Body of pancreas (tissue), 4 donors: ENCODE results near the gene MRPL36. TPM values are rescaled to one million over a fixed set of nuclear protein-coding genes. Genes with fewer than 3 reads are reported as not detected.

Source experiments
- ATAC-seq: fragments of 150-250 bp; one replicate; pipeline ENCODE4 v1.9.1; 2016
- DNase-seq, 4 donors: peaks; one replicate each; pipeline ENCODE4 v3.0.0-alpha.2; 2019
- H3K27ac ChIP-seq, 4 donors: fragments of 200-600 bp; sonication (generic); 1 replicate in 3 of 4; 2 replicates in 1 of 4; pipeline versions ENCODE4 v1.5.1 to v1.6.1; 2016 to 2019; ENCODE audit warnings: mild to moderate bottlenecking in 1 of 4, mixed read lengths in 1 of 4, moderate library complexity in 1 of 4
- H3K27me3 ChIP-seq, 2 donors: fragments of 200-600 bp; sonication (generic); one replicate each; pipeline ENCODE4 v1.6.0; 2016; ENCODE audit warnings: mild to moderate bottlenecking in 1 of 2
- H3K36me3 ChIP-seq, 2 donors: fragments of 200-600 bp; sonication (generic); replicated peaks in 1 of 2; 2 replicates each; pipeline ENCODE4 v1.5.1; 2016; ENCODE audit warnings: low read depth in 2 of 2; ENCODE audit not compliant: insufficient read depth in 1 of 2
- H3K4me1 ChIP-seq: fragments of 200-600 bp; sonication (generic); one replicate; pipeline ENCODE4 v1.6.0; 2016
- H3K4me3 ChIP-seq, 2 donors: fragments of 200-600 bp; sonication (generic); 1 replicate in 1 of 2; 2 replicates in 1 of 2; pipeline ENCODE4 v1.5.1; 2016 to 2019
- H3K9me3 ChIP-seq, 3 donors: fragments of 200-600 bp; sonication (generic); 1 replicate in 2 of 3; 2 replicates in 1 of 3; pipeline ENCODE4 v1.5.1; 2016
- CTCF ChIP-seq, 7 experiments: fragments of 450-650 bp in 4 of 7; fragments of 200-600 bp in 3 of 7; sonication (generic) in 3 of 7; IDR thresholded peaks; one replicate each; pipeline ENCODE4 v1.5.1; 2016 to 2019; ENCODE audit warnings: antibody characterized with exemption in 7 of 7
- POLR2A ChIP-seq, 3 donors: fragments of 450-650 bp; IDR thresholded peaks; one replicate each; pipeline ENCODE4 v1.6.1; 2016; ENCODE audit warnings: antibody characterized with exemption in 3 of 3, mild to moderate bottlenecking in 2 of 3
- WGBS, 2 donors: methylation state at CpG; one replicate each; pipeline ENCODE4 v1.1.5; 2017; 5-methylcytosine and 5-hydroxymethylcytosine counted together
- intact Hi-C: fragments of 100-400 bp; cut with DNase I; formaldehyde crosslinking; loops from one replicate; pipeline ENCODE4 v1.15.1; 2023
- total RNA-seq, 2 donors: library from RNA; depleted of rRNA; stranded (reverse); fragments of >200 nt; gene quantifications; one replicate each; pipeline ENCODE4 v1.1.0, GENCODE V29; 2016

The MRPL36 gene
- total RNA-seq, 2 donors from 2014 or later, result 4.9 to 16.3 TPM

DNA sequence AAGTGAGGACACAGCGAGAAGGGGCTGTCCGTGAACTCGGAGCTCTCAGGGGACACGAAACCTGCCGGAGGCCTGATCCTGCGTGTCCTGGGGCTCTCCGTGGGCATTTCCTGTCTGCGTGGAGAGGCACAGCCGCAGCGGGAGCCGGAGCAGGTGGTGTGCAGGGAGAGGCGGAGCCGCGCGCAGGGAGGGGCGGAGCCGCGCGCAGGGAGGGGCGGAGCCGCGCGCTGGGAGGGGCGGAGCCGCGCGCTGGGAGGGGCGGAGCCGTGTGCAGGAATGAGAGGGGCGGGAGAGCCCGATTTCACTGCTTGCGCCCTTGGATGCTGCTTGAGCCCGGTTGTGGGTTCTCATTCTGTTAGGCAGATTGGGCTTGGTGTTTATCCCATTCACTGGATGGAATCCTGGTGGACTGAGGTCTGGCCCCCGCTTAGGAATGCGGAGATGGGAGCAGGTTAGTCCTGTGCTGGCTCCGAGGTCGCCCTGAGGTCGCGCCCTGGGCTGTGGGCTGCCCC, 28.3 kb upstream of the MRPL36 start:
- intact Hi-C loops, result no loop called here
- no peaks in the 10 kb centered on the region for H3K4me1 ChIP-seq
- DNase-seq, result peak; percentile 17 to 56 (median 36)
- 59 to 64% methylated on average over 14 to 22 of the region's 39 CpGs for WGBS, 2 donors
- ATAC-seq, result peak; percentile 53
- no peaks in the 10 kb centered on the region for H3K36me3 ChIP-seq
- no peaks in the 10 kb centered on the region for H3K27me3 ChIP-seq
- no peak overlapping the region for H3K4me3 ChIP-seq
- no peak for TF ChIP-seq POLR2A (IDR thresholded peaks at IDR 0.05)
- no peak overlapping the region for H3K27ac ChIP-seq
- no peaks in the 10 kb centered on the region for H3K9me3 ChIP-seq

DNA sequence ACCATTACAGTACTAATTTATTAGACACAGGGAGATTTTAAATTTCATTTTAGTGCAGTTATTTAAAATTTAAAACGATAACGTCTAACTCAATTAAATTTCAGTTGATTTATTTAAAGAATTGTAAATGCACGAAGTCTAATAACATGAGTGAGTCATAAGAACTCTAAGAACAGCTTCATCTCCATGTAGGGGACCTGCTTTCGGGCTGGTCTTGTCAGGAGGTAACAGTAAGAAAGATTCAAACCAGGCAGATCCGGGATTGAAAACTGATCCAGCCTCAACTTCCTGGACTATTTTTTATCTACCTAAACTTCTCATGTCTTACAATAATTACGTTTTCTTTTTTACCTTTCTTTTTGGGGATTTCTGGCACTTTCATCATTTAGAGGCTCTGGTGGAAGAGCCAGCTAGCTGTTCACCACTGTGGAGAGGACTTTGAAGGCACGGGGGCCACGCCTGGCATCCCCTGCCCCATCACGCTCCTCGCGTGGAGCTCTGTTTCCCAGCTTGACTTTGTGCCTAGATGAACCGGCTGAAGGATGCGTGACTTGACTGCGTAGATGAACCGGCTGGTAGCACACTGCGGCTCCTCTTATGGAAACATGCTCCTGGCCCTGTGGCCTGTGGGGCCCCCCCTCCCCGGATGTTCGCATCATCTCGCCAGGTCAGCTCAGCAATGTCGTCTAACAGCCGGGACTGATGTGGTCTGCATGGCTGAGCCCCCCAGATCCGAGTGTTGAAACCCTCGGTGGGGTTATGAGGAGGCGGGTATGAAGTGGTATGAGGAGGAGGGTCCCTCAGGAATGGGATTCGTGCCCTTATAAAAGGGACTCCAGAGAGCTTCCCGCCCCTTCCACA, 27.6 kb upstream of the MRPL36 start:
- Histone ChIP-seq H3K27ac (no peak overlapping the region), H3K9me3 (no peaks in the 10 kb centered on the region), H3K4me3 (no peak overlapping the region), H3K4me1 (no peaks in the 10 kb centered on the region), H3K36me3 (peaks cover 0 to 2% of the 10 kb centered on the region in 2 donors), H3K27me3 (no peaks in the 10 kb centered on the region)
- ATAC-seq, result no peak
- TF ChIP-seq POLR2A (IDR thresholded peaks at IDR 0.05), result no peak
- 82 to 88% methylated on average over 20 to 26 of the region's 26 CpGs for WGBS, 2 donors
- no peak for DNase-seq
- intact Hi-C loops, result no loop called here

DNA sequence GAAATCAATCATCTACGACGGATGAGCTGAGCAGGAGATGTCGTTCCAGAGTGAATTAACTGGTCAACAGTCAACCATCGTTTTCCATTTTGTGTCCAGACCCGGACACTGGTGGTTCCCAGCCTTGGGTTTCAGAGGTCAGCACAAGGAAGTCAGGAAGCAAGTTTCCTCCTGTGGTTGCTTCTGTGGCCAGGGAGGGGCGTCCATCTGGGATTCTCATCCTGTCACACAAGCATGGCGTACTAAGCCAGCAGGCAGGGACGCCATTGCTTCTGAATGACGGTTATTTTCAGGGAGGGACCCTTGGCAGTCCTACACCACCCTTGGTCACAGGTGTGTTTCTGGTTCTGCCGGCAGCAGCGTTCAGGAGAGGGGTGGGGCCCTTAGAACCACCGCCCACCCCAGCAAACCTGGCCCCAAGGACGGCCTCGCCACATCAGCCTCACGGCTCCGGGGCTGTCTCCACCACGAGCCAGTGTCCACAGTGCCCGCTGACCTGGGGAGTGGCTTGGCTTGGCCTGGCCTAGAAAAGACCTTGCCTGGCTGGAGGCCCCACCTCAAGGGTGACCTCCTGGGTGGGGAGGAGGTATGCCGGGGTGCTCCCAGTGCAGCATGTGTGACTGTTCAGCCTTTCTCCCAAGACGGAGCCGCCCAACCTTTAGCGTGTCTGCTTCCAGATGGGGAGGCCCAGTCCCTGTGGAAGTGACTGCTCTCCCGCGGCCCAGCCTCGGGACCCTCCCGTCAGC, 26.8 kb upstream of the MRPL36 start:
- H3K4me1 ChIP-seq, result no peaks in the 10 kb centered on the region
- 83 to 85% methylated on average over 18 to 20 of the region's 26 CpGs for WGBS, 2 donors
- no peak for ATAC-seq
- no peaks in the 10 kb centered on the region for H3K9me3 ChIP-seq
- no peaks in the 10 kb centered on the region for H3K27me3 ChIP-seq
- no peak for TF ChIP-seq POLR2A (IDR thresholded peaks at IDR 0.05)
- TF ChIP-seq CTCF (IDR thresholded peaks at IDR 0.05), result no peak
- peaks cover 0 to 4% of the 10 kb centered on the region in 2 donors for H3K36me3 ChIP-seq
- intact Hi-C loops, result no loop called here
- no peak overlapping the region for H3K27ac ChIP-seq
- no peak overlapping the region for H3K4me3 ChIP-seq
- no peak for DNase-seq

- ATAC-seq (no peak), DNase-seq (peak in 3 of 4 donors; percentile 30 to 65 (median 31))
- H3K4me1 ChIP-seq, result no peaks in the 10 kb centered on the region
- no peaks in the 10 kb centered on the region for H3K9me3 ChIP-seq
- 78 to 95% methylated on average over 6 to 27 of the region's 27 CpGs for WGBS, 2 donors
- no peak overlapping the region for H3K27ac ChIP-seq
- TF ChIP-seq CTCF (IDR thresholded peaks at IDR 0.05) (no peak), POLR2A (IDR thresholded peaks at IDR 0.05) (no peak)
- H3K4me3 ChIP-seq, result no peak overlapping the region
- H3K36me3 ChIP-seq, result peaks cover 0 to 8% of the 10 kb centered on the region in 2 donors
- no peaks in the 10 kb centered on the region for H3K27me3 ChIP-seq
- intact Hi-C loops, result no loop called here
These were observed 25.5 kb upstream of the MRPL36 start for GRCh38 chr5:1824903-1825841.

DNA sequence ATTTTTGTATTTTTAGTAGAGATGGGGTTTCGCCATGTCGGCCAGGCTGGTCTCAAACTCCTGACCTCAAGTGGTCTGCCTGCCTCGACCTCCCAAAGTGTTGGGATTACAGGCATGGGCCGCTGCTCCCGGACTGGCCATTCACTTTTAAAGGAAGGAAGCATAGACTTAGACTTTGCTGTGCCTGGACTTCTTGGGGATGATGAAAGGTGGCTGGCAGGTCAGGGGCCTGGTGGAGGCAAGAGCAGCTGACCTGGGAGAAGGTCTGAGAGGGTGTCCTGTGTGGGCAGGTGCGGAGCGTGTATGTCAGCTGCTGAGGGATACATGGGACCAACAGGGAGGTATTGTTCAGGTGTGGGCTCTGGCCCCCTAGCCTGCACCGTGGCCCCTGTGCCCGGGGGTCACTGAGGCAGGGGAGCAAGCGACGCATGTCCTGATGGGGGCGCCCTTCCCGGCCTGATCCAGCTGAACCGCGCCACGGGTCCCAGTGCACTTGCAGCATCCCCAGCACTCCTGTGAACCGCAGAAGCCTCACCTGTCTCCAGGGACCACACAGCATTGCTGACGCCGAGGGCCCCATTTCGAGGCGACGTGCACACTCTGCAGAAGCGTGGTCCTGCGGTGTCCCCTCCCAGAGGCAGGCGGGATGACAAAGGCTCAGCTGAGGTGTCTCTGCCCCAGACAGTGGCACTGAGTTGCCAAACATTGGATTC, 24.6 kb upstream of the MRPL36 start:
- Histone ChIP-seq H3K4me1 (no peaks in the 10 kb centered on the region), H3K27me3 (no peaks in the 10 kb centered on the region), H3K36me3 (peaks cover 0 to 10% of the 10 kb centered on the region in 2 donors), H3K9me3 (no peaks in the 10 kb centered on the region), H3K27ac (no peak overlapping the region), H3K4me3 (no peak overlapping the region)
- intact Hi-C loops, result no loop called here
- TF ChIP-seq CTCF (IDR thresholded peaks at IDR 0.05), result no peak
- no peak for TF ChIP-seq POLR2A (IDR thresholded peaks at IDR 0.05)
- no peak for DNase-seq
- 92 to 96% methylated on average over 16 to 23 of the region's 25 CpGs for WGBS, 2 donors
- no peak for ATAC-seq
